ENCODE measurements around the gene FIBIN.

FIBIN gene

DNA sequence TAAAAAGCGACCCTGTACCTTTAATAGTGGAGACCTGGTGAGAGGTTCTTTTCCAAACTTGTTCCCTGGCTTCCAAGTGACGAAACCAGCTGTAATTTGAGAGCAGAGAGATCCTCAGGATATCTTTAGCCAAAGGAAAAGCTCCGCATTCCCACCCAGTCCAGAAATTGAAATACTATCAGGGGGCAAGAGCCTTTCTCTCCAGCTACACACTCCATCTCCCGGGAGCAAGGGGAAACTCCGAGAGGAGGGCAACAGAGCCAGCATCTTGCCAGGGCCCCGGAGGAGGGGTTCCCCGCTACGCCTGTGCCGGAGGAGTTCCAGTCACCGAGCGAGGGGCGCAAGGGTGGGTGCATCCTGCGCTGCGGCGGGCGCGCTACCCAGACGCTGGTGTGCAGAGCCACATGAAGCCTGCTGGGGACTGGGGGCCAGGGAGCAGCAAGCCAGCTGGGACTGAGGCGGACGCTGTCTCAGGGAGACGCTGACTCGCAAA lies at the start of gene FIBIN:
Gene FIBIN, plus strand, starts transcription at position 148 of the 493 bp plus-strand sequence. CDS start 415 bp downstream, outside the sequence.
- H3K36me3 ChIP-seq (replicated peaks), result no peaks in the 10 kb centered on the region
- H3K27ac ChIP-seq, result peak within 1 kb of the TSS; percentile 40
- no peaks in the 10 kb centered on the region for H3K27me3 ChIP-seq (replicated peaks)
- peak within 1 kb of the TSS; percentile 81 for H3K4me3 ChIP-seq (ENCODE audit: low read depth, low read length)
- TF ChIP-seq, protein P1, sequence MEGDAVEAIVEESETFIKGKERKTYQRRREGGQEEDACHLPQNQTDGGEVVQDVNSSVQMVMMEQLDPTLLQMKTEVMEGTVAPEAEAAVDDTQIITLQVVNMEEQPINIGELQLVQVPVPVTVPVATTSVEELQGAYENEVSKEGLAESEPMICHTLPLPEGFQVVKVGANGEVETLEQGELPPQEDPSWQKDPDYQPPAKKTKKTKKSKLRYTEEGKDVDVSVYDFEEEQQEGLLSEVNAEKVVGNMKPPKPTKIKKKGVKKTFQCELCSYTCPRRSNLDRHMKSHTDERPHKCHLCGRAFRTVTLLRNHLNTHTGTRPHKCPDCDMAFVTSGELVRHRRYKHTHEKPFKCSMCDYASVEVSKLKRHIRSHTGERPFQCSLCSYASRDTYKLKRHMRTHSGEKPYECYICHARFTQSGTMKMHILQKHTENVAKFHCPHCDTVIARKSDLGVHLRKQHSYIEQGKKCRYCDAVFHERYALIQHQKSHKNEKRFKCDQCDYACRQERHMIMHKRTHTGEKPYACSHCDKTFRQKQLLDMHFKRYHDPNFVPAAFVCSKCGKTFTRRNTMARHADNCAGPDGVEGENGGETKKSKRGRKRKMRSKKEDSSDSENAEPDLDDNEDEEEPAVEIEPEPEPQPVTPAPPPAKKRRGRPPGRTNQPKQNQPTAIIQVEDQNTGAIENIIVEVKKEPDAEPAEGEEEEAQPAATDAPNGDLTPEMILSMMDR (IDR thresholded peaks at IDR 0.05; ENCODE audit: low read depth, low read length, missing control alignments), result peak; percentile 17
- in situ Hi-C loops (cut with HindIII; ENCODE audit: low pct_ligation_motif_present, low sequenced_read_pairs), result no loop called here
- peak; percentile 54 for DNase-seq

DNA sequence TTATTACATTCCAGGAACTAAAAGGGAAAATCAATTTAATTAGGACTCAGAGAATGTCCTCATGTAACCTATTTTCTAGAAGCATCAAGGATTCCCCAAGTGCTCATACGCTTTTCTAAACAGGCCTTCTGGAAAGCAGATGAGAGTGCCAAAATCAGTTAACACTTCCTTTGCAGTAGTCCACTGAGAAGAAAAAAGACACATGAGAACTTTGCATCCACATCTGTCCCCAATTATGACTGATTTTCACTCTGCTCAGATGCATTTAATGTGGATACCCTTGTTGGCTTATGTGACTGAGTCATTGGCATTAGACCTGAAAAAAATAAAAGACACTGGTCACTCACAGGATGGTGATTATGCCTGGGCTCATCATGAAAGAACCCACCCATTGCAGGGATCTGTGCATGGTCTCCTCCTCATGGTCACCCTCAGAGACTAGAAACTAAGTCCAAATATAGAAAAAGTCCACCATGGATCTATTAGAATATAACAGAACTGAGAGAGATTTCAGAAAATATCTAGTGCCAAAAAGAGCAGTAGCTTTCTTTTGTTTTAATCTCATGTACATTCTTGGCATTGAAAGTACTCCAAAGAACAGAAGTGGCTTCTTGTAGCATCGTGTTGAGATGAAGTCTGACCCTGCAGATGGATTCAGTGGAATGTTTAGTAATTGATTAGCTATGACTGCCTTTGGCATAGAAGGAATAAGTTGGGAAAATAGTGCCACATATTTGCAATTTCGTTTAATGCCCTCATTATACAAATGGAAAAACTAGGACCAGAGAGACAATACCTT lies 48.8 kb upstream of the FIBIN start:
- in situ Hi-C loops (cut with HindIII; ENCODE audit: low pct_ligation_motif_present, low sequenced_read_pairs), result no loop called here
- H3K27ac ChIP-seq, result peak overlapping the region; percentile 98
- H3K4me3 ChIP-seq (ENCODE audit: low read depth, low read length), result no peak overlapping the region
- no peak for DNase-seq
- no peaks in the 10 kb centered on the region for H3K36me3 ChIP-seq (replicated peaks)
- TF ChIP-seq, protein P1 (IDR thresholded peaks at IDR 0.05; ENCODE audit: low read depth, low read length, missing control alignments), result no peak
- no peaks in the 10 kb centered on the region for H3K27me3 ChIP-seq (replicated peaks)

DNA sequence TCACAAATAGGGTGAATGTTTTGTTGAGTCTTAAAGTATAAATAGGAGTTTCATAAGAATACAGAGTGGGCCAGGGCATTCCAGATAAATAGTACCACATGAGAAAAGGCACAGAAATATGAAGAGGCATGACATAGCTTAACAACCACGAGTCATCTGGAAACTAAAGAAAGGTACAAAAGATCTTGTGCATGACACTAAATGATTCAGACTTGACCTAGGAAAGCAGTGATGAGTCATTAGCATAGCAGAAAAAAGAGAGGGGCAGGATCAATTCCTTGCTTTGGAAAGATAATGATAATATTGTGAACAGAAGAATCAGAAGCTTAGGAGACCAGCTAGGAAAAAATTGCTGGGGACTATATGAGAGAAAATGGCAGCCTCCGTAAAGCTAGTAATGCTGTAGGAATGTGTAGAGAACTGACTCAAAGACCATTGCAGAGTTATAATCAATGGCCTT lies 47.6 kb upstream of the FIBIN start:
- in situ Hi-C loops (cut with HindIII; ENCODE audit: low pct_ligation_motif_present, low sequenced_read_pairs), result no loop called here
- H3K27me3 ChIP-seq (replicated peaks), result no peaks in the 10 kb centered on the region
- TF ChIP-seq, protein P1 (IDR thresholded peaks at IDR 0.05; ENCODE audit: low read depth, low read length, missing control alignments), result no peak
- no peaks in the 10 kb centered on the region for H3K36me3 ChIP-seq (replicated peaks)
- no peak overlapping the region for H3K4me3 ChIP-seq (ENCODE audit: low read depth, low read length)
- peak; percentile 72 for DNase-seq
- H3K27ac ChIP-seq, result peak overlapping the region; percentile 98

DNA sequence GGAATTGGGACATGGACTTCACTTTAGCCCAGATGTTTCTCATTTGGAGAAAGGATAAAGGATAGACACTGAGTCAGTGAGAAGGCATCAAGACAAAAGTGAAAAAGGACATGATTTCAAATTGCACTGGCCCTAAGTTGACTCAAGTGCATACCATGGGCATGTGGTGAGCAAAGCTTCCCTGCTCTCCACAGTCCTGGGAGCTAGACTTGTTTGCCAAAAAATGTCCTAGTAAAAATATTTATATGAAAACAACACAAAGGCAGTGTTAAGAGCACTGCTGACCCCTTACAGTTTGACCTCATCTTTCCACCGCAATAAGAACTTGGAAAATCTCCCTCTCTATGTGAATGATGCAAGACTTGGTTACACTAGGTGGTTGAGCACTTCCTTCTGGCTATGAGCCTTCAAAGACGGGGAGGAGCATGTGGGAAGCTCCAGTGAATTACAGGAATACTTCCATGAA lies 46.5 kb upstream of the FIBIN start:
- Histone ChIP-seq H3K36me3 (replicated peaks) (no peaks in the 10 kb centered on the region), H3K4me3 (ENCODE audit: low read depth, low read length) (no peak overlapping the region), H3K27ac (peak overlapping the region; percentile 98), H3K27me3 (replicated peaks) (no peaks in the 10 kb centered on the region)
- TF ChIP-seq, protein P1 (IDR thresholded peaks at IDR 0.05; ENCODE audit: low read depth, low read length, missing control alignments), result no peak
- peak; percentile 99 for DNase-seq
- in situ Hi-C loops (cut with HindIII; ENCODE audit: low pct_ligation_motif_present, low sequenced_read_pairs), result no loop called here

DNA sequence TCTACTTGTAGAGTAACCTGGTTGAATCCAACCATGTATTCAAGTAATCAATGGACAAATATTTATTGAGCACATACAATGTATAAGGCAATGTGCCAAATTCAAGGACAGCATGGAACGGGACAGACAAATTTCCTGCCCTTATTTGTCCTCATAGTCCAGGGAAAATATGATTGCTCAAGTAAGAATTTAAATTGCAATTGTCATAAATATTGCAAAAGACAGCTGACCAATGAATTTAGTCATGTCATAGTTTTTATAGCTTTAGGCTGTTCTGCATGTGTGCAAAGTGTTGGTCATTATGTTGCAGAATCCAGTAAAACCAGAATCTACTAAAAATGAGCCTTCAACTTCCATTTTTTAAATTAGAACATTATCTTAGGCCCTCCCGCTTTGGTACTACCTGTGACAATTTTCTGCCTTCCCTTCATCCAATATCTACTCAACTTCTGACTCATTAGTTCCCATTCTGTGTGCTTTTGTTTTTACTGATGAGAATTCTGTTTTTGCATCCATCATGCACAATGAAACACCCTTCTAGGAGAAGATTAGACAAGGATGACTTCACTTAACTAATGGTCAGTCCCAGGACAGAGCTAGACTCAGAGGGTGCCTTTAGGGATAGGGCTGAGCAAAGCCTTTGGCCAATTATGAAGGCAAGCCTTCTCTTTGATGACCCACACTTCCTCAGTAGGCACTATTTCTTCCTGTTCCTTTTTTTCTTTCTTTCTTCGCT lies 45.8 kb upstream of the FIBIN start:
- TF ChIP-seq, protein P1 (IDR thresholded peaks at IDR 0.05; ENCODE audit: low read depth, low read length, missing control alignments), result no peak
- in situ Hi-C loops (cut with HindIII; ENCODE audit: low pct_ligation_motif_present, low sequenced_read_pairs), result no loop called here
- peak overlapping the region; percentile 98 for H3K27ac ChIP-seq

More for the DNA sequence above, 45.8 kb upstream of the FIBIN start:
- Histone ChIP-seq H3K36me3 (replicated peaks) (no peaks in the 10 kb centered on the region), H3K4me3 (ENCODE audit: low read depth, low read length) (no peak overlapping the region), H3K27me3 (replicated peaks) (no peaks in the 10 kb centered on the region)
- DNase-seq, result peak; percentile 40

Measured in brain microvascular endothelial cell (primary cell).